ENCODE data around the gene CATSPER2. TPM values are rescaled to one million over a fixed set of nuclear protein-coding genes. Genes with fewer than 3 reads are reported as not detected.
"Not testable (repeated sequence)": the region's sequence is repeated elsewhere in the genome, so short reads cannot be mapped to it uniquely, and the experiment has no call there.

The CATSPER2 gene
- polyA plus RNA-seq (ENCODE audit: insufficient read length in 4 of 4), result 1 to 10 TPM; 2.3 to 10.0 (median 3.9) TPM

GRCh38 chr15:43648649-43649429 lies at the start of gene CATSPER2:
Gene CATSPER2, minus strand, starts transcription at chr15:43648844. Its CDS starts 783 bp downstream, at chr15:43648061.
- no peak for DNase-seq (ENCODE audit: low read depth in 4 of 4, low spot score in 3 of 4)

- not testable (repeated sequence) for DNase-seq (ENCODE audit: low read depth in 4 of 4, low spot score in 3 of 4)
Observed at GRCh38 chr15:43693148-43694022, 44.7 kb upstream of the CATSPER2 start, which contains the start of gene CKMT1A. Gene CKMT1A, plus strand, starts transcription at chr15:43693859. Its CDS starts 192 bp downstream, at chr15:43694051.

- DNase-seq (ENCODE audit: low read depth in 4 of 4, low spot score in 3 of 4), result not testable (repeated sequence)
Observed at GRCh38 chr15:43692679-43693078, 44.0 kb upstream of the CATSPER2 start.

- DNase-seq (ENCODE audit: low read depth in 4 of 4, low spot score in 3 of 4), result not testable (repeated sequence)
Observed at GRCh38 chr15:43689604-43690301, 41.1 kb upstream of the CATSPER2 start.

GRCh38 chr15:43674175-43674574 lies 25.5 kb upstream of the CATSPER2 start:
- DNase-seq (ENCODE audit: low read depth in 4 of 4, low spot score in 3 of 4), result not testable (repeated sequence)

- DNase-seq (ENCODE audit: low read depth in 4 of 4, low spot score in 3 of 4), result not testable (repeated sequence)
Observed at GRCh38 chr15:43666177-43666576, 17.5 kb upstream of the CATSPER2 start.

- not testable (repeated sequence) for DNase-seq (ENCODE audit: low read depth in 4 of 4, low spot score in 3 of 4)
Observed at GRCh38 chr15:43663333-43663732, 14.7 kb upstream of the CATSPER2 start.

- DNase-seq (ENCODE audit: low read depth in 4 of 4, low spot score in 3 of 4), result not testable (repeated sequence)
Observed at GRCh38 chr15:43662293-43662692, 13.6 kb upstream of the CATSPER2 start.

GRCh38 chr15:43659727-43660126 lies 11.1 kb upstream of the CATSPER2 start:
- not testable (repeated sequence) for DNase-seq (ENCODE audit: low read depth in 4 of 4, low spot score in 3 of 4)

GRCh38 chr15:43649430-43649926 lies 834 bp upstream of the CATSPER2 start:
- DNase-seq (ENCODE audit: low read depth in 4 of 4, low spot score in 3 of 4), result not testable (repeated sequence)

- DNase-seq (ENCODE audit: low read depth in 4 of 4, low spot score in 3 of 4), result not testable (repeated sequence)
Observed at GRCh38 chr15:43638464-43639204, 10.0 kb downstream of the CATSPER2 start.

- DNase-seq (ENCODE audit: low read depth in 4 of 4, low spot score in 3 of 4), result not testable (repeated sequence)
Observed at GRCh38 chr15:43626937-43627336, 21.7 kb downstream of the CATSPER2 start.

- no peak for DNase-seq (ENCODE audit: low read depth in 4 of 4, low spot score in 3 of 4)
Observed at GRCh38 chr15:43625106-43625505, 23.5 kb downstream of the CATSPER2 start.

- not testable (repeated sequence) for DNase-seq (ENCODE audit: low read depth in 4 of 4, low spot score in 3 of 4)
Observed at GRCh38 chr15:43622068-43622799, 26.4 kb downstream of the CATSPER2 start.

- DNase-seq (ENCODE audit: low read depth in 4 of 4, low spot score in 3 of 4), result not testable (repeated sequence)
Observed at GRCh38 chr15:43618700-43619099, 29.9 kb downstream of the CATSPER2 start, which contains the start of gene STRC. Gene STRC, minus strand, starts transcription at chr15:43618800. Its CDS starts 78 bp downstream, at chr15:43618722.

- DNase-seq (ENCODE audit: low read depth in 4 of 4, low spot score in 3 of 4), result not testable (repeated sequence)
Observed at GRCh38 chr15:43617750-43618149, 30.9 kb downstream of the CATSPER2 start.

GRCh38 chr15:43602233-43602632 lies 46.4 kb downstream of the CATSPER2 start:
- DNase-seq (ENCODE audit: low read depth in 4 of 4, low spot score in 3 of 4), result not testable (repeated sequence)

- DNase-seq (ENCODE audit: low read depth in 4 of 4, low spot score in 3 of 4), result not testable (repeated sequence)
Observed at GRCh38 chr15:43600200-43600599, 48.4 kb downstream of the CATSPER2 start.

- not testable (repeated sequence) for DNase-seq (ENCODE audit: low read depth in 4 of 4, low spot score in 3 of 4)
Observed at GRCh38 chr15:43599131-43599530, 49.5 kb downstream of the CATSPER2 start.

Measured in left renal pelvis (tissue), 4 donors.